GM23338 (cell line): Measurements from ENCODE around the gene KSR2. TPM values are rescaled to one million over a fixed set of nuclear protein-coding genes. Genes with fewer than 3 reads are reported as not detected.

Source experiments
- ATAC-seq: fragments of 200-7000 bp; cut with Tn5 transposase; 3 replicates; pipeline ENCODE4 v1.9.1; 2020
- DNase-seq: peaks from one replicate; pipeline ENCODE4 v3.0.0-alpha.2; 2015; ENCODE audit warnings: low spot score
- H2AFZ ChIP-seq: fragments of 200-600 bp; sonication (generic); 2 replicates; pipeline ENCODE4 v1.8.0; 2016; ENCODE audit warnings: antibody characterized with exemption, mild to moderate bottlenecking, moderate library complexity
- H3F3A ChIP-seq: fragments of 200-600 bp; sonication (generic); replicated peaks from 2 replicates; pipeline ENCODE4 v1.8.0; 2017; ENCODE audit warnings: antibody characterized with exemption, mixed run types, low read depth
- H3K27ac ChIP-seq: fragments of 200-600 bp; sonication (generic); 2 replicates; pipeline ENCODE4 v1.6.1; 2016; ENCODE audit warnings: low read depth
- H3K27me3 ChIP-seq: fragments of 200-600 bp; sonication (generic); 2 replicates; pipeline ENCODE4 v1.8.0; 2016; ENCODE audit warnings: mild to moderate bottlenecking, mixed run types, moderate library complexity; ENCODE audit not compliant: insufficient read depth
- H3K36me3 ChIP-seq: fragments of 200-600 bp; sonication (generic); 2 replicates; pipeline ENCODE4 v1.8.0; 2016; ENCODE audit warnings: mild to moderate bottlenecking; ENCODE audit not compliant: insufficient read depth
- H3K4me1 ChIP-seq: fragments of 200-600 bp; sonication (generic); 2 replicates; pipeline ENCODE4 v1.8.0; 2016; ENCODE audit warnings: mild to moderate bottlenecking, moderate library complexity; ENCODE audit not compliant: insufficient read depth
- H3K4me2 ChIP-seq: fragments of 200-600 bp; sonication (generic); 2 replicates; pipeline ENCODE4 v1.7.1; 2017; ENCODE audit warnings: mixed run types
- H3K4me3 ChIP-seq: fragments of 200-600 bp; sonication (generic); 2 replicates; pipeline ENCODE4 v1.6.1; 2016; ENCODE audit warnings: mixed run types
- H3K79me2 ChIP-seq: fragments of 200-600 bp; sonication (generic); replicated peaks from 2 replicates; pipeline ENCODE4 v1.8.0; 2017; ENCODE audit warnings: mild to moderate bottlenecking; ENCODE audit not compliant: insufficient read depth
- H3K9me2 ChIP-seq: fragments of 200-600 bp; sonication (generic); 2 replicates; pipeline ENCODE4 v1.8.0; 2017; ENCODE audit not compliant: insufficient read depth
- H4K20me1 ChIP-seq: fragments of 200-600 bp; sonication (generic); replicated peaks from 2 replicates; pipeline ENCODE4 v1.8.0; 2017; ENCODE audit warnings: mild to moderate bottlenecking; ENCODE audit not compliant: insufficient read depth
- H3K27ac Mint-ChIP-seq: 2 replicates; pipeline ENCODE4 v1.8.0; 2020; ENCODE audit warnings: inconsistent platforms, mild to moderate bottlenecking, moderate library complexity, mixed read lengths
- H3K27me3 Mint-ChIP-seq: 3 replicates; pipeline ENCODE4 v1.8.0; 2022; ENCODE audit warnings: low read depth, mild to moderate bottlenecking, moderate library complexity, mixed read lengths, inconsistent platforms; ENCODE audit not compliant: insufficient read depth, poor library complexity
- H3K36me3 Mint-ChIP-seq: 3 replicates; pipeline ENCODE4 v1.8.0; 2021; ENCODE audit warnings: low read depth, mild to moderate bottlenecking, inconsistent platforms, moderate library complexity, mixed read lengths
- H3K4me1 Mint-ChIP-seq: 3 replicates; pipeline ENCODE4 v1.8.0; 2020; ENCODE audit warnings: mild to moderate bottlenecking, inconsistent platforms, mixed read lengths
- H3K4me3 Mint-ChIP-seq: 3 replicates; pipeline ENCODE4 v1.8.0; 2021; ENCODE audit warnings: moderate library complexity, mild to moderate bottlenecking, inconsistent platforms, mixed read lengths
- H3K9me3 Mint-ChIP-seq: 3 replicates; pipeline ENCODE4 v1.8.0; 2020; ENCODE audit warnings: moderate library complexity, mild to moderate bottlenecking, inconsistent platforms, mixed read lengths
- CREB1 ChIP-seq: fragments of 250-450 bp; sonication (Bioruptor Pico); IDR thresholded peaks from 2 replicates; pipeline ENCODE4 v1.5.0; 2020; ENCODE audit warnings: low read depth, mild to moderate bottlenecking, moderate library complexity
- CTCF ChIP-seq, 2 experiments: fragments of 200-600 bp in 1 of 2; sonication (generic) in 1 of 2; conservative IDR thresholded peaks; 2 replicates each; pipeline versions ENCODE4 v1.5.1 to v1.6.1; 2016 to 2017; ENCODE audit warnings: antibody characterized with exemption in 2 of 2, low read depth in 2 of 2, mild to moderate bottlenecking in 2 of 2, moderate library complexity in 1 of 2
- EZH2 ChIP-seq: fragments of 200-600 bp; sonication (generic); IDR thresholded peaks from one replicate; pipeline ENCODE4 v1.8.0; 2017; ENCODE audit warnings: antibody characterized with exemption, mild to moderate bottlenecking, low read depth; ENCODE audit not compliant: unreplicated experiment
- JUNB ChIP-seq: IDR thresholded peaks from one replicate; pipeline ENCODE4 v1.6.1; 2016; ENCODE audit warnings: antibody characterized with exemption; ENCODE audit not compliant: unreplicated experiment
- STAT1 ChIP-seq: IDR thresholded peaks from one replicate; pipeline ENCODE4 v1.6.1; 2016; ENCODE audit warnings: antibody characterized with exemption; ENCODE audit not compliant: unreplicated experiment
- ZNF114 ChIP-seq: fragments of 250-450 bp; sonication (Bioruptor Pico); IDR thresholded peaks from 2 replicates; pipeline ENCODE4 v1.5.0; 2020; ENCODE audit warnings: mild to moderate bottlenecking, moderate library complexity
- ZNF331 ChIP-seq: fragments of 250-450 bp; sonication (Bioruptor Pico); IDR thresholded peaks from 2 replicates; pipeline ENCODE4 v1.5.0; 2020; ENCODE audit warnings: low read depth, mild to moderate bottlenecking, moderate library complexity
- polyA plus RNA-seq: library from polyadenylated mRNA; unstranded; fragments of >200 nt; fragmentation: Nextera tagmentation; extraction: Ambion mirVana; gene quantifications from 2 replicates; pipeline ENCODE4 v1.2.1, GENCODE V29; 2016
- total RNA-seq: library from RNA; depleted of rRNA; stranded (reverse); fragments of >200 nt; shearing (Covaris generic); gene quantifications from 2 replicates; pipeline ENCODE4 v1.2.3, GENCODE V29; 2014
- TF ChIP-seq, protein P1 (sequence below): IDR thresholded peaks from one replicate; pipeline ENCODE4 v1.6.1; 2018; ENCODE audit warnings: antibody characterized with exemption; ENCODE audit not compliant: unreplicated experiment

Gene KSR2
- total and polyA plus RNA-seq, 2 experiments from 2014 or later: 1.1 to 2.7 TPM

GRCh38 chr12:117686210-117686609 lies 282.6 kb downstream of the KSR2 start (continued):
- TF ChIP-seq, protein P1, sequence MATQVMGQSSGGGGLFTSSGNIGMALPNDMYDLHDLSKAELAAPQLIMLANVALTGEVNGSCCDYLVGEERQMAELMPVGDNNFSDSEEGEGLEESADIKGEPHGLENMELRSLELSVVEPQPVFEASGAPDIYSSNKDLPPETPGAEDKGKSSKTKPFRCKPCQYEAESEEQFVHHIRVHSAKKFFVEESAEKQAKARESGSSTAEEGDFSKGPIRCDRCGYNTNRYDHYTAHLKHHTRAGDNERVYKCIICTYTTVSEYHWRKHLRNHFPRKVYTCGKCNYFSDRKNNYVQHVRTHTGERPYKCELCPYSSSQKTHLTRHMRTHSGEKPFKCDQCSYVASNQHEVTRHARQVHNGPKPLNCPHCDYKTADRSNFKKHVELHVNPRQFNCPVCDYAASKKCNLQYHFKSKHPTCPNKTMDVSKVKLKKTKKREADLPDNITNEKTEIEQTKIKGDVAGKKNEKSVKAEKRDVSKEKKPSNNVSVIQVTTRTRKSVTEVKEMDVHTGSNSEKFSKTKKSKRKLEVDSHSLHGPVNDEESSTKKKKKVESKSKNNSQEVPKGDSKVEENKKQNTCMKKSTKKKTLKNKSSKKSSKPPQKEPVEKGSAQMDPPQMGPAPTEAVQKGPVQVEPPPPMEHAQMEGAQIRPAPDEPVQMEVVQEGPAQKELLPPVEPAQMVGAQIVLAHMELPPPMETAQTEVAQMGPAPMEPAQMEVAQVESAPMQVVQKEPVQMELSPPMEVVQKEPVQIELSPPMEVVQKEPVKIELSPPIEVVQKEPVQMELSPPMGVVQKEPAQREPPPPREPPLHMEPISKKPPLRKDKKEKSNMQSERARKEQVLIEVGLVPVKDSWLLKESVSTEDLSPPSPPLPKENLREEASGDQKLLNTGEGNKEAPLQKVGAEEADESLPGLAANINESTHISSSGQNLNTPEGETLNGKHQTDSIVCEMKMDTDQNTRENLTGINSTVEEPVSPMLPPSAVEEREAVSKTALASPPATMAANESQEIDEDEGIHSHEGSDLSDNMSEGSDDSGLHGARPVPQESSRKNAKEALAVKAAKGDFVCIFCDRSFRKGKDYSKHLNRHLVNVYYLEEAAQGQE: no peak

DNA sequence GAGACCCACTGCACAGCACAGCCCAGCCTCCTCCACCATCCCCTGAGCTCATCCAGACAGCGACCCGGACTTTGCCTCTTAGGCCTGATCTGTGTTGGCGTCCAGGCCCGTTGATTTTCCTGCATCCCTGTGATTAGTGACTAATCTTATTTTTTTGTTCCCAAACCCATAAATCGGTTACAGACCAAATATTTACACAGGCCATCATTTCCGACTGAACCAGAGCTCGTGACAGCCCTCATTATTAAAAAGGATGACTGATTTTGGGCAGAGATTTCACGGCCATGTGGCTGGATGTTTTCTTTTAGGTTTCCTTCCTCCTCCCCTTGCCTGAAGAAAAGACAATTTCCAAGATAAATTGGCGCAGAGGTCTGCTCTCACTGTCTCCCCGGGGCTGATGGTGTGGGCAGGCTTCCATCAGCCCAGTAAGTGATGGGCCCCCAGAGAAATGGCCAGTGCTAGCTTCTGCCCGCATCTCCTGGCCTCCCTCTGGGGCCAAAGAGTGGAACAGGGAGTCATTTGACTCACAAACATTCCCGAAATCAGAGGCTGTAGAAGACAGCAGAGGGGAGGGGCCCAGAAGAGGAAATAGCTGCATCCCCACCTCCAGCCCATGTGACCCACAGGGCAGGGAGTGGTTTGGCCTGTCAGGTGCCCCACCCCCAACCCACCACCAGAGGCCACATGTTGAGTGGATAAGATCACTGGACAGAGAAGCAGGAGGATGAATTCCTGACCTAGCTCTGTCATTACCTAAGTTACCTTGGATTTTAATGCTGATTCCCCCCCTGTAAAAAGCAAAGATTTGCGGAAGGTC lies 283.5 kb downstream of the KSR2 start:
- H3K9me2 ChIP-seq: no peaks in the 10 kb centered on the region
- peaks cover 4% of the 10 kb centered on the region for H3K27me3 Mint-ChIP-seq
- H3K4me3 Mint-ChIP-seq: peak overlapping the region; percentile 38; the same call in 1 of the 3 replicates
- no peaks in the 10 kb centered on the region for H3K27me3 ChIP-seq
- H3K9me3 Mint-ChIP-seq: no peaks in the 10 kb centered on the region
- no peaks in the 10 kb centered on the region for H3F3A ChIP-seq
- peak; percentile 94 for DNase-seq
- no peak overlapping the region for H3K4me3 ChIP-seq
- peak; percentile 100 for ATAC-seq
- H3K36me3 ChIP-seq: no peaks in the 10 kb centered on the region
- H3K36me3 Mint-ChIP-seq: no peaks in the 10 kb centered on the region
- no peaks in the 10 kb centered on the region for H4K20me1 ChIP-seq
- H3K4me2 ChIP-seq: peak overlapping the region; percentile 65
- H2AFZ ChIP-seq: peak overlapping the region; percentile 73; the same call in 1 of the 2 replicates
- peaks cover 18% of the 10 kb centered on the region for H3K4me1 Mint-ChIP-seq
- H3K27ac Mint-ChIP-seq: peak overlapping the region; percentile 98
- H3K27ac ChIP-seq: no peak overlapping the region
- no peaks in the 10 kb centered on the region for H3K79me2 ChIP-seq
- 0 out of 2 replicates have a peak, but pooled peaks have one; percentile 15 for TF ChIP-seq CREB1 (CRISPR knock-in tag)
- no peak for TF ChIP-seq ZNF331
- H3K4me1 ChIP-seq: peaks cover 6% of the 10 kb centered on the region

DNA sequence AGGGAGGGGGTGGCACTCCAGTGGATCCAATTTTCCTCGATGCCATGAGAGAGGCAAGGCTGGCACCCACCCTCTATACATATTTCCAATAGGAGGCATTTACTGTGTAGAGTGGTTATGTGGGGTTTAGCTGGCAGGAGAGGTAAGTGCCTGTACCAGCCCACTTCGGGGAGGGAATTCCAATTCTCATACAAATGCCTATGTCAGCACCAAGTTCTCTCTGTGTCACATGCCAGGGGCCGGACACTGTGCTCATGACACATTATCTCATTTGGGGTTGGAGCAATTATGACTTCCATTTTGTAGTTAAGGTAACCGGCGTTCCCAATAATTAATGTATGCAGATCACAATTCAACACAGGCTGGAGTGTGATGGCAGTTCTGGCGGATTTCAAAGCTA lies 284.3 kb downstream of the KSR2 start:
- Histone ChIP-seq H3K27me3 (no peaks in the 10 kb centered on the region), H3K27ac (no peak overlapping the region), H2AFZ (no peak overlapping the region), H3K79me2 (no peaks in the 10 kb centered on the region), H4K20me1 (no peaks in the 10 kb centered on the region), H3F3A (no peaks in the 10 kb centered on the region), H3K36me3 (no peaks in the 10 kb centered on the region), H3K4me3 (no peak overlapping the region), H3K4me2 (no peak overlapping the region), H3K9me2 (no peaks in the 10 kb centered on the region), H3K4me1 (peaks cover 6% of the 10 kb centered on the region)
- ATAC-seq (no peak), DNase-seq (no peak)
- TF ChIP-seq CTCF (conservative IDR thresholded peaks at IDR 0.05; ENCODE audit: low read depth in 2 of 2) (no peak), JUNB (no peak), STAT1 (no peak), ZNF114 (no peak), EZH2 (no peak), ZNF331 (no peak)
- H3K4me3 Mint-ChIP-seq: no peak overlapping the region
- H3K27ac Mint-ChIP-seq: no peak overlapping the region; the same call in 1 of the 2 replicates
- H3K27me3 Mint-ChIP-seq: peaks cover 4% of the 10 kb centered on the region
- H3K4me1 Mint-ChIP-seq: peaks cover 22% of the 10 kb centered on the region
- H3K36me3 Mint-ChIP-seq: no peaks in the 10 kb centered on the region
- H3K9me3 Mint-ChIP-seq: no peaks in the 10 kb centered on the region
